Ovary (tissue), 3 donors: Measurements from ENCODE around the gene UBE2G1.

Experiments used
- CTCF ChIP-seq, 3 donors: fragments of 450-650 bp in 2 of 3; fragments of 200-600 bp in 1 of 3; IDR thresholded peaks; one replicate each; pipeline versions ENCODE4 v1.5.1 to v1.8.0; 2016 to 2022; ENCODE audit warnings: antibody characterized with exemption in 3 of 3, mild to moderate bottlenecking in 1 of 3
- EP300 ChIP-seq: sonication (generic); formaldehyde crosslinking; IDR thresholded peaks from one replicate; pipeline ENCODE4 v1.6.1; 2017; ENCODE audit warnings: antibody characterized with exemption
- POLR2A ChIP-seq: fragments of 450-650 bp; IDR thresholded peaks from one replicate; pipeline ENCODE4 v1.6.1; 2017; ENCODE audit warnings: antibody characterized with exemption, mild to moderate bottlenecking, moderate library complexity
- donor health status: DM: no; HTN: no; CAD: no.

GRCh38 chr17:4313221-4314114 is 53.0 kb downstream of the UBE2G1 start:
- TF ChIP-seq CTCF (IDR thresholded peaks at IDR 0.05) = no peak
- no peak for TF ChIP-seq POLR2A
- no peak for TF ChIP-seq EP300
